Stimulated activated CD8-positive, alpha-beta memory T cell treated with anti-CD3 and anti-CD28 coated beads, Interleukin-4, amount 100 ng/mL, for 1 hour (primary cell): ENCODE data around the gene FJX1.

ENCODE experiments used
- DNase-seq, 2 donors: peaks; one replicate each; pipeline ENCODE4 v3.0.0-alpha.2; 2020; ENCODE audit warnings: low read depth in 2 of 2, low spot score in 1 of 2

The FJX1 gene, protein sequence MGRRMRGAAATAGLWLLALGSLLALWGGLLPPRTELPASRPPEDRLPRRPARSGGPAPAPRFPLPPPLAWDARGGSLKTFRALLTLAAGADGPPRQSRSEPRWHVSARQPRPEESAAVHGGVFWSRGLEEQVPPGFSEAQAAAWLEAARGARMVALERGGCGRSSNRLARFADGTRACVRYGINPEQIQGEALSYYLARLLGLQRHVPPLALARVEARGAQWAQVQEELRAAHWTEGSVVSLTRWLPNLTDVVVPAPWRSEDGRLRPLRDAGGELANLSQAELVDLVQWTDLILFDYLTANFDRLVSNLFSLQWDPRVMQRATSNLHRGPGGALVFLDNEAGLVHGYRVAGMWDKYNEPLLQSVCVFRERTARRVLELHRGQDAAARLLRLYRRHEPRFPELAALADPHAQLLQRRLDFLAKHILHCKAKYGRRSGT

GRCh38 chr11:35617687-35618496, at the start of gene FJX1:
Gene FJX1, plus strand, starts transcription at chr11:35618460. Its CDS starts 177 bp downstream, at chr11:35618637.
- DNase-seq: no peak

DNA sequence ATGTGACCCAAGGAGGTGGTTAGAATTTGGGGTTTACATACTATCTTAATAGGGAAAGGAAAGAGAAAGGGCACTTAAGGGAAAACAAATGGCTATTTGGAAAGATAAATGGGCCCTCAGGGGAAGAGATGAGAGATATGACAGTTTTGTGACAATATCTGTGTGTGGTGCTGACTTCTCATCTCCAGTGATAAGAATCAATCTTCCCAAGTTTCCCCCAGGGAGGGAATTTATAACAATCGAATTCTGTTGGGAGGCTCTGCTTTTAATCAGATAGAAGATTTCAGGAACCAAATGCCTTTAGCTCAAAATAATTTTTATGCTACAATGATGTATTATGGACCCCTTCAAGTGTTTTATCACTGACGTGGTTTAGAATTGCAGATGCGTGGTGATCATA, 46.6 kb upstream of the FJX1 start:
- DNase-seq: no peak

GRCh38 chr11:35579557-35580396, 38.5 kb upstream of the FJX1 start:
- DNase-seq: no peak

DNA sequence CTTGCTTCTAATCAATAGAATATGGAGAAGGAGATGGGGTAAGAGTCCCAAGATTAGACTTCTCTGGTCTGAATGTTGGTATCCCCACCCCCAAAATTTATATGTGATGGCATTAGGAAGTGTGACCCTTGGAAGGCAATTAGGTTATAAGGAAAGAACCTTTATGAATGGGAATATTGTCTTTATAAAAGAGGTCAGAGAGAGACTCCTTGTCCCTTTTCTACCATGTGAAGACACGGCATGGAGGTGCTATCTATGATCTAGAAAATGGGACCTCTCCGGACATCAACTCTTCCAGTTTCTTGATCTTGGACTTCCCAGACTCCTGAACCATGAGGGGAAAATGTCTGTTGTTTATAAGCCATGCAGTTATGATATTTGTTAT, 37.9 kb upstream of the FJX1 start:
- DNase-seq: no peak

DNA sequence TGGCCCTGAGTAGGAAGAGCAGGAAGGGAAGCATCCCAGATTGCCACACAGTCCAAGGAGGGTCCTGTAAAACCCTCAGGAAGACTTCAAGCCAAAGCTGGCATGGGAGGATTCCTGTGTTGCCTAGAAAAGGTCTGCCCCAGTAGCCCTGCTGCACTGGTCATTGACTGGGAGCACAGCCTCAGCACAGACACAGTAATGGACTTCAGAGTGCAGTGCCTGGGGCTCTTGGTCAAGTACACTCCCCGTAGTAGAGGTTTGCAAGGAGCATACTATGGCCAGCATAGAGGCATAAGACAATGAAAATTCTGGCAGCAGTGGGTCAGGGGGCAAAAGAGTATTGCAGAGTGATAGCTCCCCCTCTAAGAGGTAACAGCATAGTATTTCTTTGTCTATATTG, 36.2 kb upstream of the FJX1 start:
- no peak for DNase-seq

- no peak for DNase-seq
These were observed 35.1 kb upstream of the FJX1 start for GRCh38 chr11:35583126-35583525.

DNA sequence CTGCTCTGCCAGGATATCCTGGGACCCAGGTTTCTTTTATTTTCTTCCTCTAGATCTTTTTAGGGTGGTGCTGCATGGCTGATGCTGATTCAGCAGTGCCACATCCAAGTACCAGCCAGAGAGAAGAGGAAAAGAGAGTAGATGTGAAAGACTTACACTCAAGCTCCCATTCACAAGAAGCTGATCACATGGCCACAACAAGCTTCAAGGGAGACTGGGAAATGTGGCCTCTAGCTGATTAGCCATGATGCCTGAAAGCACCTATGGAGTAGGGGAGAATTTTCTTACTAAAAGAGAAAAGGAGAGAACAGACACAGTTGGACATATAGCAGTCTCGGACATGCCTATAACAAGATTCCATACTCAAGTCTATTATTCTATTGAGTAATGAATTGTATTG, 34.4 kb upstream of the FJX1 start:
- no peak for DNase-seq

GRCh38 chr11:35584321-35584720, 33.9 kb upstream of the FJX1 start:
- no peak for DNase-seq

DNA sequence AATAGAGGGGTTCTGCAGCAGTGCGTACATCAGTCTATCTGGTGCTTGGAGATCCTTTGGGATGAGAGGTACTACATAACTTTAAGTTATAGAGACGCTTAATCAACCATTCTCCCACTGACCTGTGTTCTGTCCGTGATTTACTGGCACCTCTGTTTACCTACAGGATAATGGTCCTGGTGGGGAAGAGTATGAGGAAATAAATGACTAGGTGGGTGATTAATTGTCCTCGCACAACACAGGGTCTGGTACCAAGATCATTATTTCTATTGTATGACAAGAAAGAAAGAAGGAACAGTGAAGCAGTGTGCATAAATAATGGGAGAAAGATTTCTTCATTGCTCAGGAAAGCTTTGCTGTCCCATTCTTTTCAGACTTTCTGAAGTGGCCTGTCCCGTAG, 32.8 kb upstream of the FJX1 start:
- no peak for DNase-seq

GRCh38 chr11:35586222-35586621, 32.0 kb upstream of the FJX1 start:
- DNase-seq: no peak

DNA sequence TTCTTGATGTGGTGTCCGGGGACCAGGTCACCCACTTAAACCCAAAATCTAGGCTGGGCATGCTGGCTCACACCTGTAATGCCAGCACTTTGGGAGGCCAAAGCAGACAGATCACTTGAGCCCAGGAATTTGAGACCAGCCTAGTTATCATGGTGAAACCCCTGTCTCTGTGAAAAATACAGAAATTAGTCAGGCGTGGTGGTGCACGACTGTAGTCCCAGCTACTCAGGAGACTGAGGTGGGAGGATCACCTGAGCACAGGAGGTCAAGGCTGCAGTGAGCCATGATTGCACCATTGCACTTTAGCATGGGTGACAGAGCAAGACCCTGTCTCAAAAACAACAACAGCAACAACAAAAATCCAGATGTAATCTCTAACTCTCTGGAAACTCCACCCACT, 30.3 kb upstream of the FJX1 start:
- no peak for DNase-seq

- DNase-seq: no peak
These were observed 29.6 kb upstream of the FJX1 start for GRCh38 chr11:35588627-35589026.

- DNase-seq: no peak
These were observed 29.0 kb upstream of the FJX1 start for GRCh38 chr11:35589281-35589680.

- DNase-seq: no peak
These were observed 27.8 kb upstream of the FJX1 start for GRCh38 chr11:35590412-35590811.

- no peak for DNase-seq
These were observed 25.1 kb upstream of the FJX1 start for GRCh38 chr11:35593143-35593542.

DNA sequence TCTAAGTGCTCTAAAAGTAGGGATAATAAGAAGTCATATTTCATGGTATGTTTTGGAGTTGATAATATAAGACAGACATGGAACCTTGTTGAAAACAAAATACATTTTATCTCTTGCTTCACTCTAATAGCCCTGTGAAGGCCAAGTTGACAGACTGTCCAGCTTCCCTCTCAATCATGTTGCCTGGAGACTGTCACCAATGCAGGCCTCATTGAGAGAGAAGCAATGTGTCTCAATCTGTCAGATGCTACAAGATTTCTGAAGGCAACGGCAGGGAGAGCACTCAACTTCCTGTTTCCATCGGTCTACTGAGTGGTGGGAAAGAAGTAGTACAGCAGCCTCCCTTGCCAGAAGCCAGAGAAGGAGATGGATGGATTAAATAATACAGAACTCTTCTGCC, 23.6 kb upstream of the FJX1 start:
- no peak for DNase-seq

- no peak for DNase-seq
These were observed 19.8 kb upstream of the FJX1 start for GRCh38 chr11:35598254-35599125.

- no peak for DNase-seq
These were observed 17.9 kb upstream of the FJX1 start for GRCh38 chr11:35600331-35600838.

DNA sequence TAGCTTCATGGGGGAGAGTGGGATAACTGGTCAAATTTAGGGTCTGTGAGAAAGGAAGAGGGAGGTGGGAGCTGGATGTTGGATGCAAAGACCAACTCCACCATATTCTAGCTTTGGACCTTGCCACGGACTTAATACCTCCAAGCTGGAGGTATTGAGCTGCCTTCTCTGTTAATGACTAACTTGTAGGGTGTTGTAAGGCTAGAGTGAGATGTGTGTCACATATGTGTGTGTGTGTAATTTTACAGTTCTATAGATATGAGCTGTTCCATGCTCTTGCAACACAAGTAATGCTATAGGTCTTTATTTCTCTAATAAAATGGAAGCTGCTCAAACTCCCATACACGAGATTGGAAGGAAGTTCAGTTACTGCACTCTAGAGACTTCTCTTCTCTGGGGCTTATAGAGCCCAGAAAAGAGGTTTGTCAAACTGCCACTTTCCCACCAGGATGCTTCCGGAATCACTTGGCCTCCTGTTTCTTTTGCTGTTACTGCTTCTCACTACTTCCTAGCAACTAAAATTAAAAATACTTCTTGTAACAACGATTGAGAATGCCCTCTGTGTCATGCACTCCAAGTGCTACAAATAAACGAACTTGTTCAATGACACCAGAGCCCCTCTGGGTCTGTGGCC, 16.0 kb upstream of the FJX1 start:
- DNase-seq: no peak

GRCh38 chr11:35602979-35603378, 15.3 kb upstream of the FJX1 start:
- no peak for DNase-seq
